ENCODE data around the gene ZSWIM7. TPM values are rescaled to one million over a fixed set of nuclear protein-coding genes. Genes with fewer than 3 reads are reported as not detected.

The ZSWIM7 gene
- total RNA-seq, 2 experiments from 2014 or later = 19.3 to 20.0 TPM

GRCh38 chr17:15967706-15968399 lies 31.7 kb downstream of the ZSWIM7 start:
- Mint-ChIP-seq H3K9me3 (ENCODE audit: insufficient read depth) (no peaks in the 10 kb centered on the region), H3K27ac (no peak overlapping the region), H3K4me1 (ENCODE audit: low read depth) (peaks cover 33% of the 10 kb centered on the region), H3K27me3 (ENCODE audit: low read depth) (no peaks in the 10 kb centered on the region), H3K36me3 (ENCODE audit: low read depth) (peaks cover 2% of the 10 kb centered on the region), H3K4me3 (no peak overlapping the region)
- ChIA-PET POLR2A (no interaction called here), CTCF (no interaction called here)
- no peak for ATAC-seq
- no peak for DNase-seq

GRCh38 chr17:15966879-15967248 lies 32.6 kb downstream of the ZSWIM7 start:
- peak overlapping the region; percentile 53 for H3K27ac Mint-ChIP-seq
- H3K9me3 Mint-ChIP-seq (ENCODE audit: insufficient read depth) = no peaks in the 10 kb centered on the region
- H3K36me3 Mint-ChIP-seq (ENCODE audit: low read depth) = peaks cover under 1% of the 10 kb centered on the region
- H3K27me3 Mint-ChIP-seq (ENCODE audit: low read depth) = no peaks in the 10 kb centered on the region
- ATAC-seq (no peak), DNase-seq (no peak)
- no peak overlapping the region for H3K4me3 Mint-ChIP-seq
- ChIA-PET POLR2A (no interaction called here), CTCF (interaction anchor here (2.3 kb wide), 1 partner anchor 9 kb away, joined by 9 read pairs; no protein-coding TSS in a partner anchor)
- peaks cover 27% of the 10 kb centered on the region for H3K4me1 Mint-ChIP-seq (ENCODE audit: low read depth)

GRCh38 chr17:15966183-15966878 lies 33.2 kb downstream of the ZSWIM7 start:
- Mint-ChIP-seq H3K27me3 (ENCODE audit: low read depth) (no peaks in the 10 kb centered on the region), H3K27ac (peak overlapping the region; percentile 53), H3K36me3 (ENCODE audit: low read depth) (no peaks in the 10 kb centered on the region), H3K4me1 (ENCODE audit: low read depth) (peaks cover 27% of the 10 kb centered on the region), H3K9me3 (ENCODE audit: insufficient read depth) (no peaks in the 10 kb centered on the region), H3K4me3 (no peak overlapping the region)
- ATAC-seq = peak; percentile 12
- ChIA-PET CTCF (interaction anchor here (0.7 to 2.3 kb wide), 3 partner anchors 9 to 33 kb away, joined by 3 to 9 read pairs (median 4); partner anchors contain the start of genes ADORA2B and ZSWIM7), POLR2A (no interaction called here)
- no peak for DNase-seq

- H3K36me3 Mint-ChIP-seq (ENCODE audit: low read depth) = no peaks in the 10 kb centered on the region
- ATAC-seq = peak; percentile 51
- no peak for DNase-seq
- no peaks in the 10 kb centered on the region for H3K27me3 Mint-ChIP-seq (ENCODE audit: low read depth)
- ChIA-PET POLR2A (no interaction called here), CTCF (interaction anchor here (1.2 to 2.3 kb wide), 3 partner anchors 10 to 34 kb away, joined by 3 to 9 read pairs (median 5); partner anchors contain the start of genes ADORA2B and ZSWIM7)
- peaks cover 27% of the 10 kb centered on the region for H3K4me1 Mint-ChIP-seq (ENCODE audit: low read depth)
- no peaks in the 10 kb centered on the region for H3K9me3 Mint-ChIP-seq (ENCODE audit: insufficient read depth)
- peak overlapping the region; percentile 44 for H3K27ac Mint-ChIP-seq
- no peak overlapping the region for H3K4me3 Mint-ChIP-seq
These were observed 34.0 kb downstream of the ZSWIM7 start for GRCh38 chr17:15965528-15965927.

GRCh38 chr17:15963670-15964110 lies 35.8 kb downstream of the ZSWIM7 start:
- Mint-ChIP-seq H3K9me3 (ENCODE audit: insufficient read depth) (no peaks in the 10 kb centered on the region), H3K27me3 (ENCODE audit: low read depth) (no peaks in the 10 kb centered on the region), H3K4me3 (no peak overlapping the region), H3K36me3 (ENCODE audit: low read depth) (no peaks in the 10 kb centered on the region), H3K4me1 (ENCODE audit: low read depth) (peaks cover 40% of the 10 kb centered on the region), H3K27ac (no peak overlapping the region)
- no peak for DNase-seq
- POLR2A ChIA-PET = no interaction called here
- no peak for ATAC-seq
- CTCF ChIA-PET = no interaction called here

- POLR2A ChIA-PET = interaction anchor here (0.8 kb wide), 1 partner anchor 13 kb away, joined by 6 read pairs; the partner anchor contains the start of gene ADORA2B
- Mint-ChIP-seq H3K27me3 (ENCODE audit: low read depth) (peaks cover 10% of the 10 kb centered on the region), H3K4me3 (no peak overlapping the region), H3K27ac (peak overlapping the region; percentile 61), H3K36me3 (ENCODE audit: low read depth) (peaks cover 9% of the 10 kb centered on the region), H3K9me3 (ENCODE audit: insufficient read depth) (no peaks in the 10 kb centered on the region), H3K4me1 (ENCODE audit: low read depth) (peaks cover 42% of the 10 kb centered on the region)
- ATAC-seq = no peak
- CTCF ChIA-PET = interaction anchor here (0.9 to 2.1 kb wide), 6 partner anchors 10 to 129 kb away, joined by 3 to 12 read pairs (median 6); partner anchors contain the start of gene ADORA2B
- no peak for DNase-seq
These were observed 41.0 kb downstream of the ZSWIM7 start for GRCh38 chr17:15958484-15958854.

GRCh38 chr17:15957608-15958307 lies 41.7 kb downstream of the ZSWIM7 start:
- Mint-ChIP-seq H3K36me3 (ENCODE audit: low read depth) (peaks cover 9% of the 10 kb centered on the region), H3K9me3 (ENCODE audit: insufficient read depth) (no peaks in the 10 kb centered on the region), H3K4me3 (no peak overlapping the region), H3K4me1 (ENCODE audit: low read depth) (peaks cover 42% of the 10 kb centered on the region), H3K27me3 (ENCODE audit: low read depth) (peaks cover 10% of the 10 kb centered on the region), H3K27ac (no peak overlapping the region)
- ChIA-PET POLR2A (no interaction called here), CTCF (interaction anchor here (1.2 to 2.1 kb wide), 3 partner anchors 13 to 128 kb away, joined by 4 to 12 read pairs (median 9); partner anchors contain the start of gene ADORA2B)
- ATAC-seq (no peak), DNase-seq (no peak)

GRCh38 chr17:15957206-15957605 lies 42.3 kb downstream of the ZSWIM7 start:
- Mint-ChIP-seq H3K4me1 (ENCODE audit: low read depth) (peaks cover 42% of the 10 kb centered on the region), H3K9me3 (ENCODE audit: insufficient read depth) (no peaks in the 10 kb centered on the region), H3K4me3 (no peak overlapping the region), H3K36me3 (ENCODE audit: low read depth) (peaks cover 9% of the 10 kb centered on the region), H3K27ac (no peak overlapping the region), H3K27me3 (ENCODE audit: low read depth) (peaks cover 10% of the 10 kb centered on the region)
- POLR2A ChIA-PET = no interaction called here
- DNase-seq (no peak), ATAC-seq (no peak)
- CTCF ChIA-PET = no interaction called here

- ATAC-seq (no peak), DNase-seq (no peak)
- peaks cover 10% of the 10 kb centered on the region for H3K27me3 Mint-ChIP-seq (ENCODE audit: low read depth)
- H3K4me1 Mint-ChIP-seq (ENCODE audit: low read depth) = peaks cover 42% of the 10 kb centered on the region
- peaks cover 9% of the 10 kb centered on the region for H3K36me3 Mint-ChIP-seq (ENCODE audit: low read depth)
- H3K27ac Mint-ChIP-seq = no peak overlapping the region
- no peaks in the 10 kb centered on the region for H3K9me3 Mint-ChIP-seq (ENCODE audit: insufficient read depth)
- ChIA-PET POLR2A (no interaction called here), CTCF (no interaction called here)
- no peak overlapping the region for H3K4me3 Mint-ChIP-seq
These were observed 43.5 kb downstream of the ZSWIM7 start for GRCh38 chr17:15955793-15956541.

- no peak overlapping the region for H3K27ac Mint-ChIP-seq
- H3K4me3 Mint-ChIP-seq = no peak overlapping the region
- no peaks in the 10 kb centered on the region for H3K9me3 Mint-ChIP-seq (ENCODE audit: insufficient read depth)
- ChIA-PET POLR2A (interaction anchor here (0.6 kb wide), 1 partner anchor 9 kb away, joined by 4 read pairs; the partner anchor contains the start of gene ADORA2B), CTCF (interaction anchor here (1.3 kb wide), 1 partner anchor 10 kb away, joined by 6 read pairs; the partner anchor contains the start of gene ADORA2B)
- peaks cover 35% of the 10 kb centered on the region for H3K4me1 Mint-ChIP-seq (ENCODE audit: low read depth)
- H3K36me3 Mint-ChIP-seq (ENCODE audit: low read depth) = peaks cover 9% of the 10 kb centered on the region
- H3K27me3 Mint-ChIP-seq (ENCODE audit: low read depth) = peaks cover 10% of the 10 kb centered on the region
- ATAC-seq (no peak), DNase-seq (no peak)
These were observed 45.3 kb downstream of the ZSWIM7 start for GRCh38 chr17:15954222-15954621.

All from activated CD8-positive, alpha-beta T cell treated with anti-CD3 and anti-CD28 coated beads, Interleukin-2, amount 10 ng/mL, durations not matched to agents 7 days and 5 days (primary cell).